Stimulated activated CD4-positive, alpha-beta T cell treated with anti-CD3 and anti-CD28 coated beads, Interleukin-1b, Interleukin-23, amount 100 ng/mL, for 4 hours (primary cell): ENCODE results near the gene OIP5.
"Not testable (repeated sequence)": the region's sequence is repeated elsewhere in the genome, so short reads cannot be mapped to it uniquely, and the experiment has no call there.

Source experiments
- DNase-seq, 2 donors: peaks; one replicate each; pipeline ENCODE4 v3.0.0-alpha.2; 2020; ENCODE audit warnings: low read depth in 2 of 2

OIP5 gene

DNA sequence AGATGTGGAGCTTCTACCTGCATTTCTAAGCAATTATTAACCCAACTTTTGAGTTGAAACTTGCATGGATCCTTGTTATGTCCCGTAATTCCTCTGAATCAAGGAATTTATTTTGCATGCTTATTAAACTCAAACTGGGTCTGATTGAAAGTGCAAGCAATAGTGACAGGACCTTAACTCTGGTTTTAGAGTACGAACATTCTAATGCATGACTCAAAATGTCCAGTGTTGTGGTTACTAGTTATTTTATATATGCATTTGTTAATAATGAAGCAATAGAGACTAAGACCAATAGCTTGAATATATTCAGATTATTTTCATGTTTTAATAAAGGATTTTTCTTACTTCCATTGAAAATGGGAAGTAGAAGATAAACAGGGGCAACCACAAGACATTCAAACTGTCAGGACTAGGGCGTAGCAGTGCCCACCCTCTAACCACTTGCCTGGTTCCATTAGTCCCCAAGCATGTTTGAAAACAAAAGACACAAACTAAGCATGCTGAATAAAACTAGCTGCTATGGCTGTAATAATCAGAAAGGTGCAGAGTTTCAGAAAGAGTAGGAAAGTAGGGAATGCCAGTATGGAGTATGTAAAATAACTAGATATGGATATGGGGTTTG is 28.1 kb downstream of the OIP5 start:
- no peak for DNase-seq

DNA sequence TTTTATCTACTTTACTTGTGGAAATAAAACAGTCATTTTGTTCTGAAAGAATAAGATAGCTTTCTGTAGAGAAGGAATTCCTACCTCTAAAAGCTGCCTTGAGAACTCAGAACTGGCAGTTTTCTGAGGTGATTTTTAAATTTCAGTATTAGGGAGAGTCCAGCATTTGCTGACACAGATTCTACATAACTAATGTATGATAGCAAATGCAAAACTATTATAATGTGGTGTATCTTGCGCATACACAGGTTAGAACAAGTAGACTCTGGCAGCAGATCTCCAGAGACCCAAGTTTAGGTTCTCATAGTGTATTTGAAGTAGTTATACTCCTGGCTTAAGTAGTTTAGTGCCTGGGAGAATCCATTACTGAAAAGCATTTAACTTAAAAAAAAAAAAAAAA is 30.8 kb downstream of the OIP5 start:
- DNase-seq = no peak

DNA sequence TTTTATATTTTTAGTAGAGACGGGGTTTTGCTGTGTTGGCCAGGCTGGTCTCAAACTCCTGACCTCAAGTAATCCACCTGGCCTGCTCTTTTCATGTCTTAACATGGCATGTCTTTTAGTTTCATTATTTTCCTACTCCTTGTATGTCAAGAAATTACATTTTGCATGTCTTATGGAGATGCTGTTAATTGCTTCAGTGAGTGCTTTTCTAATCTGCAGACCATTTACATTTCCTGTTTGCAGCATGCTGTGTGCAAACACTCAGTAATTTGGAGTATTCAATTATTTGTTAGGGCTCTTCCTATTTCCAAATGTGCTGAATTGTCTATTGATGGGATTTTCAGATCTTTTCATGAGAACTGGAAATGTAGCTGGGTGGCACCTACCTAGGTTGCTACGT is 31.3 kb downstream of the OIP5 start:
- DNase-seq = not testable (repeated sequence)

DNA sequence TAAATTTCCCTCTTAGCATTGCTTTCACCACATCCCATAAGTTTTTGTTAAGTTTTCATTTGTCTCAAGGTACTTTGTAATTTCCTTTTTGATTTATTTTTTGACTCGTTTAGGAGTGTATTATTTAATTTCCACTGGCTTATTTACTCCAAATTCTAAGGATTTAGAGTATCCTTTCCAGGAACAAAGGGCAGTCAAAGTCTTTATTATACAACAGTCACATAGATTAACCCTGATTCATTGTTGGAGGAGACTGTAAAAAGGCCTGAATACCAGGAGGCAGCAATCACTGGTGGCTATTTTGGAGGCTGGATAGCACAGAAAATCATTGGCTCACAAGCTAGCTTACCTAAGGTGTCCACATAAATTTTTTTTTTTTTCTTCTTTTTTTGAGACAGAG is 39.9 kb downstream of the OIP5 start:
- DNase-seq = no peak

DNA sequence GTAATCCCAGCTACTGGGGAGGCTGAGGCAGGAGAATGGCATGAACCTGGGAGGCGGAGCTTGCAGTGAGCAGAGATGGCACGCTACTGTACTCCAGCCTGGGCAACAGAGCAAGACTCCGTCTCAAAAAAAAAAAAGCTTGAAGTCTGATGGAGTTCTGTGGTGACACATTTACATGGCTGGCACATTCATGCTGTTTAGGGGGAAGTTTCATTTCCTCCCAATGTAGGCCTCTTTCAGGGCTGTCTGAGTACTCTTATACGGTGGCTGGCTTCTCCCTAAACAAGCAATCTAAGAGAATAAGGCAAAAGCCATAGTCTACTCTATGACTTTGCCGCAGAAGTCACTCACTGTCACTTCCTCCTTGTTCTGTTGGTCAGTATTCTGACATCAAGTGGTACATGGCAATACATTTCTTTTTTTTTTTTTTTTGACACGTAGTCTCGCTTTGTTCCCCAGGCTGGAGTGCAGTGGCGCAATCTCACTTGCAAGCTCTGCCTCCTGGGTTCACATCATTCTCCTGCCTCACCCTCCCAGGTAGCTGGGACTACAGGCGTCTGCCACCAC is 41.2 kb downstream of the OIP5 start:
- DNase-seq = no peak

DNA sequence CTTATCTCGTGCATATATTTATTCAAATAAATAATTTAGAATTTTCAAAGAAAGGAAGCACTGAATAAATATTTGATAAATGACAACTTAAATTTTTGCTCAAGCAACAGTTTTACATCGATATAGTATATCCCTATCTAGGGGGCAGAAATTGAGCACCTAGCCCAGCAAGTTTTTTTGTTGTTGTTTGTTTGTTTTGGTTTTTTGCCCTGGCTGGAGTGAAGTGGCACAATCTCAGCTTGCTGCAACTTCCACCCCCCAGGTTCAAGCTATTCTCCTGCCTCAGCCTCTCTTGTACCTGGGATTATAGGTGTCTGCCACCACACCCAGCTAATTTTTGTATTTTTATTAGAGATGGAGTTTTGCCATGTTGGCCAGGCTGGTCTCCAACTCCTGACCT is 42.4 kb downstream of the OIP5 start:
- no peak for DNase-seq

DNA sequence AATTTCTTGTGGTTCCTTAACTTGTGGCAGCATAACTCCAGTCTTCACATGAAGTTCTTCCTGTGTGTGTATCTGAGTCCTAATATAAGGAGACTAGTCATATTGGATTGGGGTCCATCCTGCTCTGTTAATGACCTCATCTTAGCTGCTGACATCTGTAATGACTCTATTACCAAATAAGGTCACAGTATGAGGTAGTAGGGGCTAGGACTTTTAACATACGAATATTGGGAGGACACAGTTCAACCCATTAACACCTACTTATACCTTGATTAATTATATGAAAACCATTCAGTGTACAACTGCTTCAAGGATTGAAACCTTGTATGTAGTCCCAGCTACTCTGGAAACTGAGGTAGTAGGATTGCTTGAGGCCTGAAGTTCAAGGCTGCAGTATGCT is 43.9 kb downstream of the OIP5 start:
- no peak for DNase-seq

DNA sequence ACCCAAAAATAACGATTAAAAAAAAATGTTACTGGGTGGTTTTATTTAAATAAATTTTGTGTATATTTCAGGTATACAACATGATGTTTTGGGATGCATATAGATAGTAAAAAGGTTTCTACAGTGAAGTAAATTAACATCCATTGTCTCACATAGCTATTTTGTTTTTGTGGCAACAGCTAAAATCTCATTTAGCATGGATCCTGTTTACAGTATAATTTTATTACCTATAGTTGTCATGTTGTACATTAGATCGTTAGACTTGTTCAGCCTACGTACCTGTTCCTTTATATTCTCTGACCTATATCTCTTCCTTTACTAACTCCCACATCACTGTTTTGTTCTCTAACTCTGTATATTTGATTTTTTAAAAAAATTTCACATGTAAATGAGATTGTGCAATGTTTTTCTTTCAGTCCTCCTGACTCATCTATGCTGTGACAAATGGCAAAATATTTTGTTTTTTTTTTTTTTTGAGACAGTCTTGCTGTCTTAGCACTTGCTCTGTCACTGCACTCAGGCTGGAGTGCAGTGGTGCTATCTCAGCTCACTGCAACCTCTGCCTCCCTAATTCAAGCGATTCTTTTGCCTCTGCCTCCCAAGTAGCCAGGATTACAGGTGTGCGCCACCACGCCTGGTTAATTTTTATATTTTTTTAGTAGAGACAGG is 45.6 kb downstream of the OIP5 start:
- no peak for DNase-seq

DNA sequence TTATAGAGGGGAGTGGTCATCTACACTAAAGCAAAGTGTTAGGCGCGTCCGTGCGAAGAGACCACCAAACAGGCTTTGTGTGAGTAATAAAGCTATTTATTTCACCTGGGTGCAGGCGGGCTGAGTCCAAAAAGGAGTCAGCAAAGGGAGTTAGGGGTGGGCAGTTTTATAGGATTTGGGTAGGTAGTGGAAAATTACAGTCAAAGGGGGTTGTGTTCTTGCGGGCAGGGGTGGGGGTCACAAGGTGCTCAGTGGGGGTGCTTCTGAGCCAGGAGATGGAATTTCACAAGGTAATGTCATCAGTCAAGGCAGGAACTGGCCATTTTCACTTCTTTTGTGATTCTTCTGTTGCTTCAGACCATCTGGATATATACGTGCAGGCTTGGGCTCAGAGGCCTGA is 47.1 kb downstream of the OIP5 start:
- DNase-seq = no peak

DNA sequence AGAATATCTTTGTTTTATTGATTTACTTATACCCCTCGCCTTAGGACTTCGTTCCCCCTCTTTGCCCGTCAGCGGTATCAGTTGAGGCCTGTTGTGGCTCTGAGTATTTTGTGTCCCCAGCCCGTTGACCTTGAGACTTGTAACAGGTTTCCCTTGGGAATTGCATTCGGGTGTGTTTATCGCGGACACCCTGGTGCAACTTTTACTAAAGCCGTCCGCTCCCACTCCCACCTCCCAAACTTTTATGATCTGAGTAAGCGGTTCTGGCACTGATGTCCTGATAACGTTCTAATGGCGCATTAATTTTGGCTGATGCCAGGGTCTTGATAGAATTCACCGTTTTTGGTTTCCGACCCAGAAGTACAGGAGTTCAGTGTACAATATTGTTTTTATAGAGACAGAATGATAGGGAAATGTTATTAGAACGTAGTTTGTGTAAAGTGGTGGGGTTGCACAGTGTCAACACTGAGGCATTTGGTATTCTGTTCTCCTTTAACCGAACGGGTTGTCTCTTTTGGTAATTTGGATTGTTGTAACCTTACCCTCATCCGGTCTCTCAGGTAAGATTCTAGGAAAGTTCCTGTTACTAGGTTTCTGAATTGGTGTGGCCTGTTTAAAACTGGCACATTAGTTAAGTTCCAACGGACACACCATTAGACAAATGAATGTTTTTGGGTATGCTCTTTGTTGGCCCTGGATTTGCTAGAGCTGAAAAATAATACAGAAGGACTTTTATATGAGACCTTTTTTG is 47.8 kb downstream of the OIP5 start:
- no peak for DNase-seq

DNA sequence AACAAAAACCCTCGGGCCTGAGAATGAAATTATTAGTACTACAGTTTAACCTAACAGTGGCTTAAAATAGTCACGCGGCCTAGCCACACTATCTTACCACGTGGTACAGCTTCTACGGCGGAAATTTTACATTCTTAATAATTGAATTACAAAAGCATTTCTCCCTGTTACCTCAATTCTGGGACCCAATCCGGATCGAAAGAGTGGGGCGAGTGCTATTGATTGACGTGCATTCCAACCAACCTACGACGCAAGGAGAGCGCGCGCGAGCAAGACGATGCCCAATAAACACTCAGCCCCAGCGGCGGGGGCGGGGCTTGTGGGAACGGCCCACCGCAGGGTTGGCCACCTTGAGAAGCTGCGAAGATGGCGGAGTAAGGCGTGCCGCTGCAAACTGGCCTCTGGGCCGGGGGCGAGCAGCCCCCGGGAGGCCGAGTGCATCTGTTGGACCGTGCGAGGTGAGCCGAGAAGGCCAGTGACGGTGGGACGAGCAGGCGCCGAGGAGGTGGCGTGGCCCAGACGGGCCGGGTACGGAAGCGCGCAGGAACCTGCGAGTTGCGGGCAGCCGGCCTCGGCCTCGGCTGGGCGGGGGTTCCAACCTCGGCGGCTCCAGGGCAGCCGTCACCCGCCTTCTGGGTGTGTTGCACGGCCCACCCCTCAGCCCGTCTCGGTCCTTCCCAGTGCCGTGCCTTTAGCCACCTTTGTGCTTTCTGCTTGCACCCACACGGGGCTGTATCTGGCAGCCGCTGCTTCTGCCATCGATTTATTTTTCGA is 48.6 kb downstream of the OIP5 start:
- DNase-seq = peak; percentile 95 to 97

DNA sequence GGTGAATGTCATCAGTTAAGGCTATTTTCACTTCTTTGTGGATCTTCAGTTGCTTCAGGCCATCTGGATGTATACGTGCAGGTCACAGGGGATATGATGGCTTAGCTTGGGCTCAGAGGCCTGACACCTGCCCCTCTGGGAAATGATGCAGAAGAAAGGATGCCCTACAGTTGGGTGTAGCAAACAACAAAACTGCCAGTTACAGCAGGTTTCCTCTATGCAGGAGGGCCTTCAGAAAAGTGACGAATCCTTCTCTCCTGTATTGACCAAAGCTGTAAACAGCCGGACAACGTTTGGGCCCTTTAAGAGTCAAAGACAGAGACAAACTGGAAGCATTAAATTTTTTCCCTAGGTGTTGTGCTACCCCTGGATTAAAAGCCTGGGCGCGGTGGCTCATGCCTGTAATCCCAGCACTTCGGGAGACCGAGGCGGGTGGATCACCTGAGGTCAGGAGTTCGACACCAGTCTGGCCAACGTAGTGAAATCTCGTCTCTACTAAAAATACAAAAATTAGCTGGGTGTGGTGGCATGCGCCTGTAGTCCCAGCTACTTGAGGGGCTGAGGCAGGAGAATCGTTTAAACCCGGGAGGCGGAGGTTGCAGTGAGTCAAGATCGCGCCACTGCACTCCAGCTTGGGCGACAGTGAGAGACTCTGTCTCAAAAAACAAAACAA is 49.3 kb downstream of the OIP5 start:
- peak in 1 of 2 donors; percentile 1 for DNase-seq

DNA sequence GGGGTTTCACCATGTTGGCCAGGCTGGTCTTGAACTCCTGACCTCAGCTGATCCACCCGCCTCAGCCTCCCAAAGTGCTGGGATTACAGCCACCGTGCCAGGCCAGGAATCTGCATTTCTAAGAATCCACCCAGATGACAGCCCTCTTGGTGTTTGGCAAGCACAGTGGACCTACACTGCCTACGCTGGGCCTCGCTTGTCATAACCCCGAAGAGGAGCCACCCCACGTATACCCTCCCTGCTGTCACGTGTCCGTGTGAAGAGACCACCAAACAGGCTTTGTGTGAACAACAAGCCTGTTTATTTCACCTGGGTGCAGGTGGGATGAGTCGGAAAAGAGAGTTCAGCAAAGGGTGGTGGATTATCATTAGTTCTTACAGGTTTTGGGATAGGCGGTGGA is 50.0 kb downstream of the OIP5 start:
- DNase-seq = not testable (repeated sequence)

DNA sequence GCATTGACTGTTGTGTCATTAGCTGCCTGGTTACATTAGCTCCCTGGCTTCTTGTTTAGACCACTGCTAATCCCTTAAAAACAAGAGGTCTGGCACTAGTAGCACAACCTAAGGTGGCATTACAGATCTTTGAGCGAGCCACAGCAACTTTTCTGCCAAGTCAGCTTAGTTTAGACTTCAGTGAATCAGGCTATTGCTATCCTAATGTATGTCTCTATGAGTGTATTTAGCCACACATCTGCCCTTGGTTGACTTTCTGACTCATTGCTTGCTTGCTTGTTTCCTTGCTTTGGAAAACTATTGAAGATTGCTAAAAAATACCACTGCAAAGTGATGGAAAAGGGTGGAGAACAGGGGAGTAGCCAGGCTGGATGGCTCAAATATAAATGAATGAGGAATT is 51.2 kb downstream of the OIP5 start:
- DNase-seq = no peak

DNA sequence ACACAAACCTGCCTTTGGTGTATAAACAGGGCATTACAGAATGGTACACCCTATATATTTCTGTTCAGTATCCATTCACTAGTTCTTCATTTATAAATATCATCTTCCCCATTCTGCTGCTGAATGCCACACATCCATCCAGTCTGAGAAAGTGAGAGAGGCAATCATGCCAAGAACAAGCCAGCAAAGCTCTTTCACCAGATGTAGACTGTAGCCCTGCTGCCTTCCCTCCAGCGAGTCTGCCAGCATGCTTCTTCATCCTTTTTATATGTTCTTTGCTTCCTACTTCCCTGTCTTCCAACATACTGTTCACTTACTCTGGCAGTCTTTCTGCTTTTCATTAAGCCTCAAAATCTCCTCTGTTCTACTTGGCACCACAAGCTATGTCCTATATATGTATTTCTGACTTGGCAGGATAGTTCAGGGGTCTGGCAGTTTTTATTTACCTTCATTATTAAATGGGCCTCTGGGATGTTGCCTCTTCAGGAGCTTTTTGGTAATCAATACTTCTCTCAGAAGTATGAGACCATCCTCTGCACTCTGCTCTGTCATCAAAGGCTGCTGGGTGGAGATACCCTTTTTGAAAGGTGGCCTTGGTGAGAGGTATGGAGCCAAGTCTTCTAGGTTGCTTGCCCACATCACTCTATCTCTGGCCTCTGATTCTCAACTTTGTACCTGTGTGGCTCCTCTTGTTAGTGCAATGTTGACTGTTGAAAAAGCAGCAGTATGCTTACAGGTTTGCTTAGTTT is 52.7 kb downstream of the OIP5 start:
- no peak for DNase-seq

DNA sequence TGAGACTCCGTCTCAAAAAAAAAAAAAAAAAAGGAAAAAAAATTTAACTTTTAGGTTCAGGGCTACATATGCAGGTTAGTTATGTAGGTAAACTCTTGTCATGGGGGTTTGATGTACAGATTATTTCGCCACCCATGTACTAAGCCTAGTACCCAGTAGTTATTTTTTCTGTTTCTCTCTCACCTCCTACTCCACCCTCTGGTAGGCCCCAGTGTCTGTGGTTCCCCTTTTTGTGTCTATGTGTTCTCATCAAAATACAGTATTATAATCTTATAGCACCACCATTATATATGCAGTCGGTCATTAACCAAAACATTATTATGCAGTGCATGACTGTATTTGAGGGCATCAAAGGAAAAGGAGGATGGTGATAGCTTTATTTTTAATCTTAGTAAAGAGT is 54.1 kb downstream of the OIP5 start:
- DNase-seq = no peak

DNA sequence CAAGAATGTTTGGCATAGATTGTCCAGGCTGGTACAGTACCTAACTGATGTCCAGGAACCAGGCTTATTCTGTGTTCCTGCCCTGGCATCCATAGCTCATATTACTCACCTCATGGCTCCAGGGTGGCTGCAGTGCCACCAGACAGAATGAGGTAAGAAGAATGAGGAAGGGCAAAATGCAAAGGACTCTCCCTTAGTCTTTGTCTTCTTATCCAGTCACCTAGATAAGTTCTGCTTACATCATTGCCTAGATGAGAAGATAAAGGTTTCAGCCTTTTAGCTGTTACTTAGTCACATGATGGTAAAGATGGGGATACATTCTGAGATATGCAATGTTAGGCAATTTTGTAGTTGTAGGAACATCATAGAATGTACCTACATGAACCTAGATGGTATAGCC is 55.6 kb downstream of the OIP5 start:
- DNase-seq = no peak

DNA sequence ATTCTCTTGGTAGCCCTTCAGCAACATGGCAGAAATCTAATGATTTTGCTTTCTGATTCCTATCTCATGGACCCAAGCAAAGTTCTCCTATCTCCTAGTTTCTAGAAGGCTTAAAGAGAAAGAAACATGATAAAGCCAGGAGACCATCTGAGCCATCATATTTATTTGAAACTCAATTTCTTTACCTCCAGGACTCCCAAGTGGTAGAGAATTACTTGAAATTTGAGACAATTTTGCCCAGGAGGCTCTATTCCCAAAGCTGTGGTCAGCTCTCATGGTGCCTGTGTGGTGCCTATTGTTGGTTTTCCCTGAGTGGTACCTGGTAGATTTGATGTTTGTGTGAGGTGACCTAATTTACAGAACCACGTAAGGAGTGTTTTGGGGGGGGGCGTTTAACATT is 62.5 kb downstream of the OIP5 start:
- no peak for DNase-seq

DNA sequence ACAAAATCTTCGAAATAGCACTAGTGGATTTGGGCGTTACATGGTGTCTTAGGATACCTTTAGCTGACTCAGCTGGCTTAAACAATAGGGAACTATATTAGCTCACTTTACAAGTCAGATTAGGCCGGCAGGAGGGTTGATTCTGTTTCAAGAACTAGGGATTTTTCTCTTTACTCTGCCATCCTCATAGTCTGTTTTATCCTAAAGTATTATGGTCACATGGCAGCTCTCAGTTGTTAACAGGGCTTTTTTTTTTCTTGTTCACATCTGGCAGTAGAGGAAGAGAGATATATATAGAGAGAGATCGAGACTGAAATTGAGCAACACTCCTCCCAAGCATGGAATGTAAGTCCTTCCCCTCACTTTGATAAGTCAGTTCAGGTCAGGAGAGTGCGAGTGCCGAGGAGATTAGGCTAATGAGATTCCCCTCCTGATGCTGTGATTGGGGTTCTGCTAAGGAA is 68.5 kb downstream of the OIP5 start:
- no peak for DNase-seq

DNA sequence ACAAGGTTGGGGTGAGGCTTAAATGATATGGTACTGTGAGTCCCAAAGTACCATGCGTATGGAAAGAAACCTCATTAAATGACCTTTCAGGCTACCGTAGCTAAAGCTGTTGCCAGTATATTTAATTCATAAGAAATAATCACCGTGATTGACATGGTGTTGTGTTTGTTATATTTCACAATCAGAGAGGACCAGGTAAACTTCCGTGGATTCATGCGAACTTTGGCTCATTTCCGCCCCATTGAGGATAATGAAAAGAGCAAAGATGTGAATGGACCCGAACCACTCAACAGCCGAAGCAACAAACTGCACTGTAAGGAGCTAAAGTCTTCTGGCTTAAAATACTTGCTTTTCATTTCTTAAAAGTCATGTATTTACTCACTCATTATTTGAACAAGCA is 69.8 kb downstream of the OIP5 start:
- no peak for DNase-seq

DNA sequence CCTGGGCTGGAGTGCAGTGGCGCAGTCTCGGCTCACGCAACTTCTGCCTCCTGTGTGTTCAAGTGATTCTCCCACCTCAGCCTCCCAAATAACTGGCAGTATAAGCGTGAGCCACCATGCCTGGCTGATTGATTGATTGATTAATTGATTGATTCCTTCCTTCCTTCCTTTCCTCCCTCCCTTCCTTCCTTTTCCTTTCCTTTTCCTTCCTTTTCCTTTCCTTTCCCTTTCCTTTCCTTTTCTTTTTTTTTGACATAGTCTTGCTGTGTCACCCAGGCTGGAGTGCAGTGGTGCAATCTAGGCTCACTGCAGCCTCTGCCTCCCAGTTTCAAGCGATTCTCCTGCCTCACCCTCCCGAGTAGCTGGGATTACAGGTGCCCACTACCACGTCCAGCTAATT is 71.5 kb downstream of the OIP5 start:
- DNase-seq = not testable (repeated sequence)
